Dedifferentiated amniotic fluid mesenchymal stem cell (primary cell): ENCODE measurements around the gene TRPV4.
"Not testable (repeated sequence)": the region's sequence is repeated elsewhere in the genome, so short reads cannot be mapped to it uniquely, and the experiment has no call there.

Source experiments
- DNase-seq: peaks from one replicate; pipeline ENCODE4 v3.0.0-alpha.2; 2016; ENCODE audit errors: extremely low spot score

Gene TRPV4

DNA sequence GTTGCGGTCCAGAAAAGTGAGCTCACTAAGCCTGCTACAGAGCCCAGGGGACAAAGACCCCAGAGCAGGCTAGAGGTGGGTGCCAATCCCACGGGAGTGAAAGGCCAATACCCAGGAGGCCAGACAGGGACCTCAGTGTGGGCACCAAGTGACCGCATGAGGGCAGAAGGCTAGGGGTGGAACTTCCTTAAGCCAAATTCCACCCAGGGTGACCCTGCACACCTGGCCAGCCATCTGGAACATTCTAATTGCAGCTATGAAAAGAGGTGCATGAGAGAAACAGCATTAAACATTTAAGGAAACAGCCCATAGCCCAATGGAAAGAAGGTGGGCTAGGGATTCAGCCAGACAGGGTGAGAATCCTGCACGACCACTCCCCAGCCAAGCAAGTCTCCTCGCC is 27.8 kb upstream of the TRPV4 start:
- no peak for DNase-seq

DNA sequence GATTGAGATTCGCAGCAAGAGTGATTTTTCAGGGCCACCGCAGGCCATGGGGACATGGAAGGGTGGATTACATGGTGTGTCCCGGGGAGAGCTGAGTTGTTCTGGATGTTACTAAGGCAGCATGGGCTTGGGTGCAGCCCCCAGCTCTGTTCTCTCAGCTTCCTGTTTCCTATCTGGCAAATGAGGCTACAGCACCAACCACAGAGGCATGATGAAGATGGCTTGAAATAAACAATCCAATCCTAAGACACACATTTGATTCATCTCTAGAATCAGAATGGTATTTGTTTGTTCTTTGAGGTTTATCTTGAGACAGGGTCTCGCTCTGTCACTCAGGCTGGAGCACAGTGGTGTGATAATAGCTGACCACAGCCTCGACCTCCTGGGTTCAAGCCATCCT is 25.6 kb upstream of the TRPV4 start:
- DNase-seq, result no peak

DNA sequence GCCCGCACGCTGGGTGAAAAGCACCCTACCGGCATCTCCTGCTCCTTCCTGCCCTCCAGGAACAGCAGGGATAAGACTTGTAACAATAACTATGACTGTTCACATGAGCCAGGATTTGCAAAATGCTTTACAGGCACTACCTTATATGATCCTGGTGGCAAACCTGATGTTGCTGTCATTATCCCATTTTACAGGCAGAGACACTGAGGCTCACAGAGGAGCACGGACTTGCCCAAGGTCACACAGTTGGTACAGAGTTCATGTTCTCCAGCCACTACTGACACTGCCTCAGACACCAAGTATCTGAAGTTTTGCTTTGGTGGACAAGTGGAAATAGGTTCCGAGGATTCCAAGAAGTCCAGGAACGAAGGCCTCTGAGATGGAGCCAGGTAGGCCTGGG is 24.5 kb upstream of the TRPV4 start:
- DNase-seq, result no peak

DNA sequence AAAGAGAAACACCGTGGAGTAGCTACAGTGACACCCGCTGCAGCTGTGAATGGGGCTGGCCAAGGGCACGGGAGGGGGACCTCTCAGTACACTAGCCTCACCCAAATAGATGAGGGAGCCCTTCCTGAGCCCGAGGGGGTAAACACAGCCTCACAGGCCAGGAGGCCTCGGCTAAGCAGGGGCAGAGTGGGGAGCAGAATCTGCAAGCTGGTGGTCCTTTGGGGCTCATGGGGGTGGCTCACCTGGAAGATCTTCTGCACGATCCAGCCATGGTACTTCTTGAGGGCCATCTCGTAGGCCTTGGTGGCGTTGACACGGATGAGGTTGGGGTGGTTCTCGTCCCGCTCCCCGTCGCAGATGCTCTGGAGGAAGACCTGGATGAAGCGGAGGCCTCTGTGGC is 22.2 kb upstream of the TRPV4 start:
- no peak for DNase-seq

DNA sequence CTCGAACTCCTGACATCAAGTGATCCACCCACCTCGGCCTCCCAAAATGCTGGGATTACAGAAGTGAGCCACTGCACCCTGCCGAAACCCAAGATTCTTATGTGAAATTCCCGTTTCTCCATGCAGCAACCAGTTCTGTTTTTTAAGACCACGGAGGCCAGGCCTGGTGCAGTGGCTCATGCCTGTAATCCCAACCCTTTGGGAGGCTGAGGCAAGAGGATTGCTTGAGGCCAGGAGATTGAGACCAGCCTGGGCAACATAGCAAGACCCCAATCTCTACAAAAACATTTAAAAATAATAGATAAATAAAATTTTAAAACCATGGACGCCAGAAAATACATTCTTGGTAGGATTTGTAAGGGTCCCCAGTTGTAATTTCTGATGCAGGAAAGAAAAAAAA is 17.3 kb upstream of the TRPV4 start:
- not testable (repeated sequence) for DNase-seq

DNA sequence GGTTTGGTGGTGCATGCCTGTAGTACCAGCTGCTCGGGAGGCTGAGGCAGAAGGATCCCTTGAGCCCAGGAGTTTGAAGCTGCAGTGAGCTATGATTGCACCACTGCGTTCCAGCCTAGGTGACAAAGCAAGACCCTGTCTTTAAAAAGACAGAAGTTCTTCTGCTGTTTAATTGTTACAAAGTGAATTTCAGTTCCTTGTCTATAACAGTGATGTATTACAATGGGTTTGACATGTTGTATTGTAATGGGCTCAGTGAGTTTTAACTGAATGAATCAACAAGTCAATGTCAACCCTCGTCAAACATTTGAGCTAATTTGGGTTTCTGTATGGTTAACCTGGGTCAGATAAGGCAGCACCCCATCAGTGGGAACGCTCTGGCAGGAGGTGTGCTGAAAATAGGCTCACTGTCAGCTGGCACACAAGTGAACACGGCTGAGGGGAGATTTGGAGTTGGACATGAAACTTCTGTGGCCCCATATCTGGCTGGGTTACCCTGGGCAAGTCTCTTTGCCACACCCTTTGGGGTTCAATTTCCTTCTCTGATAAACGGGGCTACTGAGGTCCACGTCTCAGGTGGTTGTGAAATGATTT is 14.0 kb upstream of the TRPV4 start:
- DNase-seq, result no peak

DNA sequence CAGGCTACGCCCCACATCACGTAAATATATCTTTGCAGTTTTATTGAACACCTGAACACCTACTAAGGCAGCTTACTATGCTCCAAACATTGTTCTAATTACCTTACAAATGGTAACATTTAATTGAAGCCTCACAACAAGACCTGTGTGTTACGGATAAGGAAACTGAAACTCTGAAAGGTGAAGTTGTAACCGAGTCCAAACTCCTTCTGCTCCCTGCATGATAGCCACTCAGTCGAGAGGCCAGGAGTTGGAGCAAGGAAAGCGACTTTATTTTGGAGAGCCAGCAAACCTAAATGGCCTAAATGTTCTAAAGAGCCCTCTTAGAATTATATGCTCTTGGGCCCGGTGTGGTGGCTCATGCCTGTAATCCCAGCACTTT is 12.6 kb upstream of the TRPV4 start:
- DNase-seq, result no peak

DNA sequence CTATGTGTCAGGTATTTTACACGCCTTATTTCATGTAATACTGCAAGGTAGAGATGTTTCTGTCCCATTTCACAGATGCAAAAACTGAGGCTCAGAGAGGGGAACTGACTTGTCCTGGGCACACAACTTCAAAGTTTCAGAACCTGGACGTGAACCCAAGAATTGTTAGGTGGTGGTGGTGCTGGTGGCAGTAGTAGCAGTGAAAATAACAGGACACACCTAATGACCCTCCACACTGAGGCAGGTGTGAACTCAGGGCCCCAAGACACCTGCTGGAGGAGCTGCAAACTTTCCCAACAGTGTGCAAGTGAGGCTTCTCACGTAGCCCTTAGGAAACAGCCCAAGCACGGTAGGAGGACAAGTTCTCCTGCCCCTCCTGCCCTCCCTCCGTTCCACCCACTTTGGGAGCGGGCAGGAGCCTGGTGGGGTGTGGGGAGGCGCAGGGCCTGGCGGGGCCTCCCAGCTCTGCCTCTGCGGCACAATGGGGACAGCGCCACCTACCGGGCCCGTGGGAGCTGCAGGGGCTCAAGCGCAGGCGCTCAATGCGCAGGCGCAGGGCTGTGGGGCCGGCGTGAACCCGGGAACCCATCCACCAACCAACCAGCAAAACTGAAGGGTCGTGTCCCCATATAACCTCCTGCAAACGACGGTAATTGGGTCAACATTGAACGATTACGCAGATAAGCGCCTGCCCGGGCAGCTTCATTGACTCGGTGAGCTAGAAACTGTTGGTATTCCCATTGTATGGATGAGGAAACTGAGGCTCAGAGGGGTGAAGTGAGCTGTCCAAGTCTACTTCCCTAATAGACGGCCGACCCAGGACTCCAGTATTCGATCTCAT is 12.0 kb upstream of the TRPV4 start:
- DNase-seq, result peak; percentile 71

DNA sequence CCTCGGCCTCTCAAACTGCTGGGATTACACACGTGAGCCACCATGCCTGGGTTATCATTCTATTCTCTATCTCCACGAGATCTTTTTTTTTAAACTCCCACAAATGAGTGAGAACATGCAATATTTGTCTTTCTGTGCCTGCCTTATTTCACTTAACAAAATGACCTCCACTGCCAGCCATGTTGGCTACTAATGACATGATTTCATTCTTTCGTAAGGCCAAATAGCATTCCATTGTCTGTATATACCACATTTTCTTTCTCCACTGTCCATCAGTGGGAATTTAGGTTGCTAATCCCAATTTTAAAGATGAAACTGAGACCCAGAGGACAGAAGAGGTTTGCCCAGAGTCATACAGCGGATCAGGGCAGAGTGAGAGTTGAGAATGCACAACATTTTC is 10.9 kb upstream of the TRPV4 start:
- DNase-seq, result no peak

DNA sequence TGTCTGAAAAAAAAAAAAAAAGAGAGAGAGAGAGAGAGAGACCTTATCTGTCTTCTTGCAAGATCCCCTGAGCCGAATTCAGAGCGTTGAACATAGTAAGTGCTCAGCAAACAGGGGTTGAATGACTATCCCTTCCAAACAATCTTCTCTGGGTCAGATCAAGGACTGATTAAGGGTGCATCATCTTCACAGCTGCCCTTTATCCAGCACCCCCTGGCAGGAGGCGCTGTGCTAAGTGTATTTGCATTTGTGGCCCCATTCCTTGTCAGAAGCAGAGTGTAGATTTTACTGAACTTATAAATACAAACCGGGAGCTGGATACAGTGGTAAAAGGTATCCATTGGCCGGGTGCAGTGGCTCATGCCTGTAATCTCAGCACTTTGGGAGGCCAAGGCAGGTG is 8.8 kb upstream of the TRPV4 start:
- DNase-seq, result no peak

DNA sequence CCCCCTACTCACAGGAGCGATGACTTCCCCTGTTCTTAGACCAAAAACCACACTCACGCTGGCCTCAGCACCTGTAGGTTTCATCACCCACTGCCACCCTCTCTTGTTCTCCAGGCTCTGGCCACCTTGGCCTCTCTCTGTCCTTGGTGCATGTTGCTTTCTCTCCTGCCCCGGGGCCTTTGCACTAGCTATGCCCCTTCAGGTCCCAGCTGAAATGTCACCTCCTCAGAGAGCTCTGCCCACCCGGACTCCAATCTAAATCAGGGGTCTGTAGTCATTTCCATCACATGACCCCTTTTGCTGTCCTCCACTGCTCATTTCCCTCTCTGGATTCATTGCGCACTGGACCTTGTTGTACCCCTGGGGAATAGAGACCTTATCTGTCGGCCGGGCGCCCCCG is 8.2 kb upstream of the TRPV4 start:
- DNase-seq, result no peak

DNA sequence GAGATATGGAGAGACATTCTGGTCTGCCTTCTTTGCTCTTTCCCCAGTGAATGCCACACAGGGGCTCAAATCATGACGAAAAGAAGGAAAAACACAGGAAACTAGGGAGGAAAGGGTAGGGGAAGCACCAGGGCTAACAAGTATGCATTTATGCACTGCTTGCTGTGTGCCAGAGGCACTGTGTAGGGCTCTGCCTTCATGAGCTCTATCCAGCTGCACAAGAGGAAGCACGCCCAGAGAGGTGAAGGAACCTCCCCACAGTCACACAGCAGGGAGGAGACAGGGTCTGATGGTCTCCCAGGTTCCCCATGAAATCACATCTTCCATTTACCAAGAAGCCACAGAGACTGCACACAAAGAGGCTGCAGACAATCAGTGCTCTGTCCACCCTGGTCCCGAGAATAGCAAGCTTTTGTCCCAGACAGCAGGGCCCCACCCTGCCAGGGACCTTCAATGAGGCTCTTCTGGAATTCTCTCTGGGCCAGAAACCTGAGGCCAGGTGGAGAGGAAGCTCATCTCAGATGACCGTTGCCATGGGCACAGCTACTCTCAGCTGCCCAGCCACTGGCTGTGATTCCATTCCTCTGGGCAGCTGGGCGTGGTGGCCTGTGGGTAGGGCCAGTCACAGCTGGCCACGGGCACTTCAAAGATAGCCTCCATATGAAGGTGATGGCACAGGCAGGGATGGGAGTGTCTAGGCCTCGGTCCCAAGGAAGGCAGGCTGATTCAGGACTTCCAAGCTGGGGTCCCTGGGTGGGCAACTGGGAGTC is 7.3 kb upstream of the TRPV4 start:
- no peak for DNase-seq

DNA sequence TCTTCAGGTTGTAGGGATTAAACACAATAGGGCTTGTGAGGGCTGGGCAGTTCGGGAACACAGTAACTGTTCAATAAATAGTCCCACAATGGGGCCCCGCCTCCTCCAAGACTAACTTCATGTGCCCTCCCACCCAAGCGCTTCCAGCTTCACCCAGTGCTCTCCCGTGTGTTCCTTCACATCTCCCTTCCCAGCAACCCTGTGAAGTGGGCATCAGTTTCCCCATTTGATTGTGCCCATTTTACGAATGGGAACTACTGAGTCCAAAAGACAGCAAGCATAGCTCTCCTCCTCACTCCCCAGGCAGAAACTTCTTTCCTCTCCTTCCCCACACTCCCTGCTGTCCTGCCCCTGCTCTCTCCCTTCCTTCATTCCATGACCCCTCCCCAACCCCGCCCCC is 6.2 kb upstream of the TRPV4 start:
- DNase-seq, result no peak

DNA sequence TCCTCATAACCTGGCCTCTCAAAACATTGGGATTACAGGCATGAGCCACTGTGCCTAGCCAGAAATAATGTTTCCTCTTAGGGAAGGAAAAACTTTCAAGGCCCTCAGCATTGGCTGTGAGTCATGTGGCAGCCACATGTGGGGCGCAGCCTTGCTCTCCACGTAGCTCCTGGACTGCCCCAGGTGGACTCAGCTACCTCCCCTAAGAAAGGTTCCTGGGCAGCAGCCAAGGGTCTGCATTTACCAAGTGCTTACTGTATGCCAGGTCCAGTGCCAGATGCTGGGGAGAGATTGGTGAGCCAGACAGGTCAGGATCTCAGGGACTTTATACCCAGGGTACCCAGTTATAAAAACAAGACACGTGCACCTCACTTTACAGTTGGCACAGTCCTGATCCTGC is 3.7 kb upstream of the TRPV4 start:
- no peak for DNase-seq

DNA sequence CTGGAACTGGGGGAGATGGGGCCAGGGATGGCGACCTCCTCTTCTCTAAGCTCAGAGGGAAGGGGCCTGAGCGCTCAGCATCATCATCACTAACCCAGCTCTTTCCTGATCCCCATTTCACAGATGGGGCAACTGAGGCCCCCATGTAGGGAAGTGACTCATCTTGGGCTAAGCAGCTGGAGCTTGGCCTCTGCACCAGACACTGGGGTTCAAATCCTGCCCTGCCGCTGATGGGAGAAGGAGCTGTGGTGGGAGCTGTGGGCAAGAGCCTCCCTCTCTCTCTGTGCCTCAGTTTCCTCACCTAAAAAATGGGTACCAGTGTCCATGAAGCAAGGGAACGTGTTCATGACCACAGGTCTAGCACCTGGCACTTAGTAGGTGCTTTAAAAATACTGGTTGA is 2.6 kb upstream of the TRPV4 start:
- DNase-seq, result no peak

DNA sequence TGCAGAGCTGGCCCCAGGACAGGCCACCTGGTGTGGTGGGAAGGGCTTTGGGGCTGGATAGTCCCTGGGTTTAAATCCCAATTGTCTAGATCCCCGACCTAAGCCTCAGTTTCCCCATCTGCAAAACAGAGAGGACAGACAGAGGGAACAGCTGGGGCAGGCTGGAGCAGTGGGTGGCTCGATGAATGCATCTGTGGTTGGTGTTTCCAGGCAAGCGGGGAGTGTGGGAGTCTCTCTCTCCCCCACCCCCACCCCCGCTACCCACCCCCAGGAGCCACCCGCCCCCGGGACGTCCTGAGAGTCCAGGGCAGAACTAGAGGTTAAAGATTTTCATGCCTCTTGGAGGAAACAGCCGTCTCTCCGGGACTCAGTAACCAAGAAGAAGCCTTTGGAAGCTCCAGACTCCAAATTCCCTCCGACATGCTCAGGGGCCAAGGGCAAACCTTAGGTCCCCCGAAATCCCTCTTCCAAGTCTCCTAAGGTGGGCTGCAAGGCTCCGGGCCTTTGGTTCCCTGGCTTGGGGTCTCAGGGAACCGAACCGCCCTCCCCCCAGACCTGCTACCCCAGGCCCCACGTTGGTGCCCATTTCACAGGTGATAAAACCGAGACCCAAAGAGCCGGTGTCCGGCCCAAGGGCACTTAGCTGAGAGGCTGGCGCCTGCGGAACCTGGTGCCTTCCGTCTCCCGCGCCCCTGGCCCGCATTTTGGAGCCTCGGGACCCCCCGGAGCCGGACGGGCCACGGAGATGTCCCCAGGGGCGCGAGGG is 474 bp downstream of the TRPV4 start:
- no peak for DNase-seq

DNA sequence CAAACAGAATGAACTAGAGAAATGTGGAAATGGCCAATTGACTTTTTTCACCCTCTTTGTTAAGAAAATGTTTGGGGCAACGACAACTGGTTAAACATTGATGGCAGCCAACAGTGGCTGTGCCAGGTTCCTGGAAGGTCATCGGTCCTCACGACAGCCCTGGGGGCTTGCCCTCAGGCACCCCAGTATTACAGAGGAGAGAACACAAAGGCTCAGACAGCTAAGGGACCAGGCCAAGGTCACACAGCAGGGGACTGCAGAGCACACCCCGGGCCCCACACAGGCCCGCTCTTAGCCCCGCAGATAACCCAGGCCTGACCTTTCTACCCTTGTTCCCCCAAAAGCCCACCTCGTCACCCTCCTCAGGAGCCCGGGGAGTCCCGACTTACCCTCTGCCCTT is 1.3 kb downstream of the TRPV4 start:
- no peak for DNase-seq

DNA sequence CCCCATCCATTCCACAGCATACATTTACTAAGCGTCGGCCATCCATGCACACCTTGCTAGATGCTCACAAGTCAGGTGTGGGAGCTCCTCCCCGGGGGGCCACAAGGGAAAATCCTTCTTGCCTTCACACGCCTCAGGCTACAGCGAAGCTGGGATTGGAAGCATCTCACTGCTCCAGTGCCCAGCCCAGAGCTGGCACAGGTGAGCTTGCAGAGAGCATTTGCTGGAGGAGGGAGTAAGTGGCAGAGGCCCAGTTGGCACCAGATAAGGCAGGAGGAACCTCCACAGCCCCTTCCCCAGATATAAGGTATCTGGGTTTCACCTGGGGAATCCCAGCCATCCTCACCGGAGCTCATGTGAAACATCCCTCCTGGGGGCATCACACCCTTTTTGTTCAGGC is 1.8 kb downstream of the TRPV4 start:
- DNase-seq, result no peak

DNA sequence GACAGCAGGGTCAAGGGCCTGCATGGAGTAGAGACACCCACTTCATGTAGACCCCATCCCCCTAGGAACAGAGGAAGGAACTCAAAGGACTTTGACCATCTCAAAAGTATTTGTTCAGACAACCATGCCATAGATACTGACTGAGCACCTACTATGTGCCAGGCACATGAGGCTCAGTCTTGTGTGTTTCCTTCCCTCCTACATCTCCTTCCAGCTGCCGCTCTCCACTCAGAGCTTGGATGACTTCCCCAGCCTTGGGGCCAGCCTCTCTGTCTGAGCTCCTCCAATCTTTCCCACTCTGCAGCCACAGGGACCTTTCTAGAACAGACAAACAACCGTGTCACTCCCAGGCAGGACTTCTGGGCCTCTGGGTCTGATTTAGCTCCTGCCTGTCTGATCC is 2.5 kb downstream of the TRPV4 start:
- no peak for DNase-seq

DNA sequence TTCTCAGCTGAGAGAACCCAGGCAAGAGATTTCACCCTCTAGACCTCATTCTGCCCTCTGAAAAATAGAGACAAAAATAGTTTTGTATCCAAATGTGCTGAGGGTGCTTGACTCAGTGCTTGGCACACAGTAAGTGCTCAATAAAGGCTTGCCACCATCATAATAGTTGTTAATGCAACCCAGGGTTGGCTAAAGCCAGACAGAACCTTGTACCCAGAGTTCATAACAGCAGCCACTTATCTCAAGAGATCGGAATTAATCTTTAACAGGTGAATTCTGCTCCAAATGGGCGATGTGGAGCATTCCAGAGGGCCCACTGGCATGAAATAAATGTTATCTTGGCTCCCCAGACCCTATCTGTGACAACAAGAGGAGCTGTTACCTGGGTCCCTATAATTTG is 2.9 kb downstream of the TRPV4 start:
- no peak for DNase-seq

DNA sequence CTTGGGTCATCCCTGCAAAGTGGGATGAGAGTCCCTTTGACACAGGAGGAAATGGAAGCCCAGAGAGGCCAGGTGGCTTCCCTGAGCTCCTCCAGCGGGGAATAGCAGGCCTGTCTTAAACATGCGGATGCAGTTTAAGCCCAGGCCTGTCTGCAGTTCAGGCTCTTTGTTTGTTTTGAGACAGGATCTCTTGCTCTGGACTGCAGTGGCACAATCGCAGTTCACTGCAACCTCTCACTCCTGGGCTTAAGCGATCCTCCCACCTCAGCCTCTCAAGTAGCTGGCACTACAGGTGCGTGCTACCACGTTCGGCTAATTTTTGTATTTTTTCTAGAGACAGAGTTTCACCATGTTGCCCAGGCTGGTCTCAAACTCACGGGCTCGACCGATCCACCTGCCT is 3.5 kb downstream of the TRPV4 start:
- no peak for DNase-seq

DNA sequence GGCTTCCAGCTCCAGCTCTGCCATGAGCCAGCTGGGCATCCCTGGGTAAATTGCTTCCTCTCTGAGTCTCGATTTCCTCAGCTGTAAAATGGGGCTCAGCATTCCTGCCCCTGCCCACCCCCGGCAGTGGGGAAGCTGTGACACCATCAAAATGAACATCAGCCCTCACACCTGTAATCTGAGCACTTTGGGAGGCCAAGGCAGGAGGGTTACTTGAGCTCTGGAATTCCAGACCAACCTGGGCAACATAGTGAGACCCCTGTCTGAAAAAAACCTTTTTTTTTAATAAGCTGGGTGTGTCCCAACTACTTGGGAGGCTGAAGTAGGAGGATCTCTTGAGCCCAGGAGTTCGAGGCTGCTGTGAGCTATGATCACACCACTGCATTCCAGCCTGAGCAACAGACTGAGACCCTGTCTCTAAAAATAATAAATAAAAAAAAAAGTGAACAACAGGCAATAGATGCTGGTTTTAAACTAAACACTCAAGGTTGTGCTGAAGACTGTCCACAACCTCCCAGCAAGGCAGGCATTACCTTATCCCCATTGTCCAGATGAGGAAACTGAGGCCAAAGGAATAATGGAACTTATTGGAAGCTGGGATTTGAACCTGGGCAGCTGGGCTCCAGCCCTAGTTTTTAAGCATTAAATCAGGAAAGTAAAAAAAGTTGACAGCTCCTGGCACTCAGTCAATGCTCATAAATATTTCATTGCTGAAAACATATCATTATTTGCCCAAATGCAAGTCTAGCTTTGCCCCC is 4.3 kb downstream of the TRPV4 start:
- no peak for DNase-seq
